ENCODE measurements around the gene TEX14.
"Not testable (repeated sequence)": the region's sequence is repeated elsewhere in the genome, so short reads cannot be mapped to it uniquely, and the experiment has no call there.

The TEX14 gene

GRCh38 chr17:58557981-58558380 lies 133.9 kb downstream of the TEX14 start:
- TF ChIP-seq Cebpa-rat (IDR thresholded peaks at IDR 0.05), result no peak
- Histone ChIP-seq H3K9ac (no peak overlapping the region), H3K27me3 (peaks cover 0 to 21% (median 0%) of the 10 kb centered on the region in 11 experiments; a peak in 4 of 22 replicates), H4K20me1 (peaks cover 0 to 4% (median 0%) of the 10 kb centered on the region in 11 experiments; a peak in 2 of 22 replicates), H3K4me3 (no peak overlapping the region), H3K27ac (no peak overlapping the region), H3K4me2 (peak overlapping the region in 5 of 11 experiments; percentile 11 to 63 (median 32); a peak in 5 of 22 replicates), H3K4me1 (peaks cover 13 to 27% (median 20%) of the 10 kb centered on the region in 10 experiments), H3K36me3 (no peaks in the 10 kb centered on the region), H3K9me3 (replicated peaks in 1 of 11) (no peaks in the 10 kb centered on the region)

GRCh38 chr17:58556833-58557250 lies 135.0 kb downstream of the TEX14 start:
- Histone ChIP-seq H3K27ac (peak overlapping the region in 7 of 11 experiments; percentile 7 to 58 (median 49); a peak in 9 of 22 replicates), H4K20me1 (peaks cover 0 to 4% (median 0%) of the 10 kb centered on the region in 11 experiments; a peak in 2 of 22 replicates), H3K9ac (peak overlapping the region in 4 of 11 experiments; percentile 33 to 52 (median 44); a peak in 3 of 22 replicates), H3K27me3 (peaks cover 0 to 28% (median 0%) of the 10 kb centered on the region in 11 experiments; a peak in 4 of 22 replicates), H3K4me2 (peak overlapping the region; percentile 11 to 79 (median 62)), H3K4me3 (no peak overlapping the region), H3K4me1 (peaks cover 13 to 27% (median 20%) of the 10 kb centered on the region in 10 experiments), H3K9me3 (replicated peaks in 1 of 11) (no peaks in the 10 kb centered on the region), H3K36me3 (no peaks in the 10 kb centered on the region)
- TF ChIP-seq Cebpa-rat (IDR thresholded peaks at IDR 0.05), result no peak

- not testable (repeated sequence) for H3K4me3 ChIP-seq; H3K27ac ChIP-seq; H3K9me3 ChIP-seq (replicated peaks in 1 of 11); H3K36me3 ChIP-seq; H3K9ac ChIP-seq; H4K20me1 ChIP-seq; H3K4me2 ChIP-seq
- Histone ChIP-seq H3K4me1 (peaks cover 13 to 27% (median 20%) of the 10 kb centered on the region in 10 experiments), H3K27me3 (peaks cover 0 to 19% (median 0%) of the 10 kb centered on the region in 11 experiments; a peak in 4 of 22 replicates)
Observed at GRCh38 chr17:58555109-58555508, 136.7 kb downstream of the TEX14 start.

GRCh38 chr17:58541249-58541648 lies 150.6 kb downstream of the TEX14 start:
- no peaks in the 10 kb centered on the region for H3K9me3 ChIP-seq (replicated peaks in 1 of 11)
- H4K20me1 ChIP-seq, result no peaks in the 10 kb centered on the region; a peak in 1 of 22 replicates
- H3K27me3 ChIP-seq, result no peaks in the 10 kb centered on the region
- no peak for TF ChIP-seq Cebpa-rat (IDR thresholded peaks at IDR 0.05)
- H3K27ac ChIP-seq, result no peak overlapping the region
- H3K9ac ChIP-seq, result no peak overlapping the region
- H3K4me2 ChIP-seq, result no peak overlapping the region
- no peaks in the 10 kb centered on the region for H3K36me3 ChIP-seq
- H3K4me1 ChIP-seq, result peaks cover 0 to 7% (median 0%) of the 10 kb centered on the region in 10 experiments; a peak in 4 of 20 replicates
- H3K4me3 ChIP-seq, result no peak overlapping the region

GRCh38 chr17:58539698-58540097 lies 152.1 kb downstream of the TEX14 start:
- no peak for TF ChIP-seq Cebpa-rat (IDR thresholded peaks at IDR 0.05)
- H3K27me3 ChIP-seq, result no peaks in the 10 kb centered on the region
- H3K9me3 ChIP-seq (replicated peaks in 1 of 11), result no peaks in the 10 kb centered on the region
- no peak overlapping the region for H3K4me2 ChIP-seq
- no peak overlapping the region for H3K27ac ChIP-seq
- H3K4me1 ChIP-seq, result peaks cover 0 to 22% (median 11%) of the 10 kb centered on the region in 10 experiments; a peak in 16 of 20 replicates
- no peaks in the 10 kb centered on the region; a peak in 1 of 22 replicates for H4K20me1 ChIP-seq
- H3K36me3 ChIP-seq, result no peaks in the 10 kb centered on the region
- no peak overlapping the region for H3K4me3 ChIP-seq
- H3K9ac ChIP-seq, result no peak overlapping the region

GRCh38 chr17:58538811-58539409 lies 152.9 kb downstream of the TEX14 start:
- H3K27me3 ChIP-seq, result peaks cover 0 to 5% (median under 1%) of the 10 kb centered on the region in 11 experiments; a peak in 5 of 22 replicates

GRCh38 chr17:58537266-58537665 lies 154.6 kb downstream of the TEX14 start:
- Histone ChIP-seq H3K4me1 (peaks cover 3 to 47% (median 27%) of the 10 kb centered on the region in 10 experiments; a peak in 17 of 20 replicates), H3K27ac (no peak overlapping the region)
- no peak for TF ChIP-seq Cebpa-rat (IDR thresholded peaks at IDR 0.05)

More at GRCh38 chr17:58538811-58539409, 152.9 kb downstream of the TEX14 start:
- Histone ChIP-seq H3K4me2 (no peak overlapping the region), H3K4me1 (peaks cover 0 to 30% (median 18%) of the 10 kb centered on the region in 10 experiments; a peak in 16 of 20 replicates), H3K36me3 (no peaks in the 10 kb centered on the region), H3K9ac (no peak overlapping the region), H3K27ac (no peak overlapping the region), H3K9me3 (replicated peaks in 1 of 11) (no peaks in the 10 kb centered on the region), H4K20me1 (no peaks in the 10 kb centered on the region; a peak in 1 of 22 replicates), H3K4me3 (no peak overlapping the region)
- no peak for TF ChIP-seq Cebpa-rat (IDR thresholded peaks at IDR 0.05)

GRCh38 chr17:58536542-58536941 lies 155.3 kb downstream of the TEX14 start:
- Histone ChIP-seq H3K4me1 (peaks cover 6 to 54% (median 32%) of the 10 kb centered on the region in 10 experiments; a peak in 18 of 20 replicates), H3K27ac (peak overlapping the region in 1 of 11 experiments; percentile 31; a peak in 1 of 22 replicates), H3K9ac (no peak overlapping the region), H4K20me1 (peaks cover 0 to 6% (median 0%) of the 10 kb centered on the region in 11 experiments; a peak in 1 of 22 replicates), H3K36me3 (no peaks in the 10 kb centered on the region), H3K9me3 (replicated peaks in 1 of 11) (no peaks in the 10 kb centered on the region), H3K4me2 (peak overlapping the region in 1 of 11 experiments; percentile 99; a peak in 1 of 22 replicates), H3K27me3 (peaks cover 20 to 29% (median 24%) of the 10 kb centered on the region in 11 experiments), H3K4me3 (no peak overlapping the region)
- TF ChIP-seq Cebpa-rat (IDR thresholded peaks at IDR 0.05), result no peak

More at GRCh38 chr17:58537266-58537665, 154.6 kb downstream of the TEX14 start:
- 0 out of 22 replicates have a peak overlapping the region, but pooled peaks of 2 of the 11 experiments have one; percentile 2 to 8 for H3K4me2 ChIP-seq
- no peaks in the 10 kb centered on the region for H3K36me3 ChIP-seq
- H3K9ac ChIP-seq, result no peak overlapping the region
- H3K9me3 ChIP-seq (replicated peaks in 1 of 11), result no peaks in the 10 kb centered on the region
- H3K4me3 ChIP-seq, result no peak overlapping the region
- H4K20me1 ChIP-seq, result peaks cover 0 to 6% (median 0%) of the 10 kb centered on the region in 11 experiments; a peak in 1 of 22 replicates
- H3K27me3 ChIP-seq, result peaks cover 13 to 21% (median 17%) of the 10 kb centered on the region in 11 experiments

- peak overlapping the region in 7 of 11 experiments; percentile 53 to 99 (median 79); a peak in 13 of 22 replicates for H3K4me2 ChIP-seq
- peaks cover 31 to 40% (median 35%) of the 10 kb centered on the region in 11 experiments for H3K27me3 ChIP-seq
- H3K27ac ChIP-seq, result peak overlapping the region in 4 of 11 experiments; percentile 62 to 80 (median 69); a peak in 8 of 22 replicates
- H3K36me3 ChIP-seq, result no peaks in the 10 kb centered on the region
- H3K9ac ChIP-seq, result peak overlapping the region in 2 of 11 experiments; percentile 14 to 62; a peak in 2 of 22 replicates
- no peaks in the 10 kb centered on the region for H3K9me3 ChIP-seq (replicated peaks in 1 of 11)
- peak overlapping the region in 1 of 10 experiments; percentile 8; a peak in 1 of 20 replicates for H3K4me3 ChIP-seq
- H4K20me1 ChIP-seq, result peaks cover 0 to 10% (median 0%) of the 10 kb centered on the region in 11 experiments; a peak in 3 of 22 replicates
- no peak for TF ChIP-seq Cebpa-rat (IDR thresholded peaks at IDR 0.05)
- peaks cover 11 to 63% (median 32%) of the 10 kb centered on the region in 10 experiments; a peak in 18 of 20 replicates for H3K4me1 ChIP-seq
Observed at GRCh38 chr17:58535431-58535830, 156.4 kb downstream of the TEX14 start.

All from BLaER1 treated with 17β-estradiol and CSF1 and Interleukin-3, amounts not matched to agents 10 nM and 100 nM (cell line).